Neural cell (in vitro differentiated cells): ENCODE measurements around the gene CLSTN3. TPM values are rescaled to one million over a fixed set of nuclear protein-coding genes. Genes with fewer than 3 reads are reported as not detected.

ENCODE experiments used
- H2AFZ ChIP-seq: fragments of 200-600, 300-800 bp; sonication (generic), shearing (Covaris generic); 2 replicates; pipeline ENCODE4 v1.6.0; 2014; ENCODE audit warnings: low read depth, mild to moderate bottlenecking, antibody characterized with exemption, low read length, moderate library complexity
- H3F3A ChIP-seq: fragments of 200-600 bp; shearing (Covaris generic); 2 replicates; pipeline ENCODE4 v1.6.1; 2016; ENCODE audit warnings: mild to moderate bottlenecking, moderate library complexity, mixed read lengths, antibody characterized with exemption, low read length; ENCODE audit not compliant: insufficient read depth, poor library complexity, severe bottlenecking
- H3K27ac ChIP-seq: fragments of 200-600, 300-800 bp; sonication (generic), shearing (Covaris generic); 2 replicates; pipeline ENCODE4 v1.5.1; 2014; ENCODE audit warnings: mild to moderate bottlenecking, low read length, moderate library complexity
- H3K27me3 ChIP-seq: fragments of 300-800, 200-600 bp; sonication (generic), shearing (Covaris generic); 2 replicates; pipeline ENCODE4 v1.6.0; 2014; ENCODE audit warnings: mild to moderate bottlenecking, low read depth, low read length, moderate library complexity; ENCODE audit not compliant: insufficient read depth
- H3K36me3 ChIP-seq: fragments of 300-800, 200-600 bp; sonication (generic), shearing (Covaris generic); 2 replicates; pipeline ENCODE4 v1.5.1; 2014; ENCODE audit warnings: mild to moderate bottlenecking, antibody characterized with exemption, low read length, moderate library complexity; ENCODE audit not compliant: insufficient read depth
- H3K4me2 ChIP-seq: fragments of 300-800, 200-600 bp; sonication (generic), shearing (Covaris generic); 2 replicates; pipeline ENCODE4 v1.6.0; 2014; ENCODE audit warnings: mild to moderate bottlenecking, low read length
- H3K4me3 ChIP-seq: fragments of 300-800, 200-600 bp; sonication (generic), shearing (Covaris generic); 2 replicates; pipeline ENCODE4 v1.5.1; 2014; ENCODE audit warnings: mild to moderate bottlenecking, low read length, moderate library complexity
- H3K79me2 ChIP-seq: fragments of 200-600 bp; shearing (Covaris generic); replicated peaks from 2 replicates; pipeline ENCODE4 v1.6.0; 2014; ENCODE audit warnings: mild to moderate bottlenecking, low read length, moderate library complexity; ENCODE audit not compliant: insufficient read depth
- H3K9ac ChIP-seq: fragments of 300-800, 200-600 bp; sonication (generic), shearing (Covaris generic); 2 replicates; pipeline ENCODE4 v1.6.1; 2016; ENCODE audit warnings: mild to moderate bottlenecking, low read length, mixed read lengths
- H3K9me2 ChIP-seq: fragments of 200-600 bp; shearing (Covaris generic); 2 replicates; pipeline ENCODE4 v1.6.1; 2016; ENCODE audit warnings: mild to moderate bottlenecking, low read length, mixed read lengths; ENCODE audit not compliant: insufficient read depth
- H3K9me3 ChIP-seq: fragments of 200-600, 300-800 bp; sonication (generic), shearing (Covaris generic); 2 replicates; pipeline ENCODE4 v1.6.1; 2016; ENCODE audit warnings: mild to moderate bottlenecking, mixed run types, low read length, moderate library complexity, mixed read lengths
- H4K20me1 ChIP-seq: fragments of 200-600 bp; shearing (Covaris generic); 2 replicates; pipeline ENCODE4 v1.6.1; 2016; ENCODE audit warnings: mild to moderate bottlenecking, mixed run types; ENCODE audit not compliant: insufficient read depth
- CTCF ChIP-seq: fragments of 450-650 bp; IDR thresholded peaks from 2 replicates; pipeline ENCODE4 v1.5.1; 2014; ENCODE audit warnings: antibody characterized with exemption, mild to moderate bottlenecking, moderate library complexity; ENCODE audit not compliant: poor library complexity, severe bottlenecking
- EP300 ChIP-seq: fragments of 450-650 bp; conservative IDR thresholded peaks from 2 replicates; pipeline ENCODE4 v1.6.1; 2014; ENCODE audit warnings: antibody characterized with exemption, mild to moderate bottlenecking, moderate library complexity; ENCODE audit not compliant: poor library complexity, severe bottlenecking
- EZH2 ChIP-seq: fragments of 200-600, 300-800 bp; shearing (Covaris generic), sonication (generic); IDR thresholded peaks from 2 replicates; pipeline ENCODE4 v1.6.1; 2014; ENCODE audit warnings: antibody characterized with exemption, low read length, borderline replicate concordance, mild to moderate bottlenecking; ENCODE audit not compliant: insufficient read depth, poor library complexity, severe bottlenecking
- MXI1 ChIP-seq: fragments of 450-650 bp; conservative IDR thresholded peaks from 2 replicates; pipeline ENCODE4 v1.6.1; 2014; ENCODE audit warnings: antibody characterized with exemption, mild to moderate bottlenecking; ENCODE audit not compliant: poor library complexity, severe bottlenecking
- POLR2AphosphoS5 ChIP-seq: IDR thresholded peaks from 2 replicates; pipeline ENCODE4 v1.6.1; 2012
- RAD21 ChIP-seq: fragments of 450-650 bp; conservative IDR thresholded peaks from 2 replicates; pipeline ENCODE4 v1.6.1; 2014; ENCODE audit warnings: antibody characterized with exemption, mild to moderate bottlenecking, moderate library complexity
- SMC3 ChIP-seq: fragments of 450-650 bp; conservative IDR thresholded peaks from 2 replicates; pipeline ENCODE4 v1.6.1; 2014; ENCODE audit warnings: antibody characterized with exemption, mild to moderate bottlenecking, moderate library complexity; ENCODE audit not compliant: poor library complexity
- TAF1 ChIP-seq: IDR thresholded peaks from 2 replicates; pipeline ENCODE4 v1.6.1; 2012; ENCODE audit warnings: low read depth
- polyA plus RNA-seq: library from polyadenylated mRNA; depleted of rRNA; stranded (reverse); fragments of >200 nt; gene quantifications from 2 replicates; pipeline ENCODE4 v1.2.3, GENCODE V29; 2014
- TF ChIP-seq, protein P1 (sequence below): IDR thresholded peaks from 2 replicates; pipeline ENCODE4 v1.6.1; 2012; ENCODE audit warnings: borderline replicate concordance

Gene CLSTN3
- polyA plus RNA-seq, 1 donor from 2014 or later = 61.0 TPM

DNA sequence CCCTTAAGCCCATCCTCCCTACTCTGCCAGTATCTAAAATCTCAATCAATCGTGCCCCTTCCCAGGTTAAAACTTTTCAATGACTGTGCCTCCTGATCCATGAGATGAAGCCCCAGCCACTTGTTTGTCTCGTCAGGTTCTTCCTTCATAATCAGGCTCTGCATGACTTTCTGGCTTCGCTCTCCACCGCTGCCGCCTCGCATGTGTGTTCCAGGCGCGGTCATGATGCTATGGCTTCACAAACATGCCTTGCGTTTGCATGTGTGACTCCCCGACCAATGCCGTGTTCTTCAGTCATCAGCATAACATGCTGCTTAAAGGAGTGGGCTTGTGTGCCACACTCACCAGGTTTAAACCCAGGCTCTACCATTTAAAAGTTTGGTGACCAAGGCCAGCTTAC is 16.2 kb upstream of the CLSTN3 start:
- Histone ChIP-seq H4K20me1 (no peaks in the 10 kb centered on the region), H3K4me2 (no peak overlapping the region), H3K9me3 (no peaks in the 10 kb centered on the region), H3K4me3 (no peak overlapping the region), H3K27me3 (no peaks in the 10 kb centered on the region), H3K9ac (no peak overlapping the region), H3K36me3 (no peaks in the 10 kb centered on the region), H3K79me2 (no peaks in the 10 kb centered on the region), H3K9me2 (no peaks in the 10 kb centered on the region), H3F3A (no peaks in the 10 kb centered on the region), H2AFZ (no peak overlapping the region), H3K27ac (no peak overlapping the region)
- no peak for TF ChIP-seq CTCF
- no peak for TF ChIP-seq POLR2AphosphoS5
- TF ChIP-seq MXI1 = no peak
- TF ChIP-seq TAF1 = no peak
- TF ChIP-seq SMC3 = no peak
- TF ChIP-seq EZH2 = no peak
- no peak for TF ChIP-seq RAD21
- TF ChIP-seq EP300 = no peak
- TF ChIP-seq, protein P1, sequence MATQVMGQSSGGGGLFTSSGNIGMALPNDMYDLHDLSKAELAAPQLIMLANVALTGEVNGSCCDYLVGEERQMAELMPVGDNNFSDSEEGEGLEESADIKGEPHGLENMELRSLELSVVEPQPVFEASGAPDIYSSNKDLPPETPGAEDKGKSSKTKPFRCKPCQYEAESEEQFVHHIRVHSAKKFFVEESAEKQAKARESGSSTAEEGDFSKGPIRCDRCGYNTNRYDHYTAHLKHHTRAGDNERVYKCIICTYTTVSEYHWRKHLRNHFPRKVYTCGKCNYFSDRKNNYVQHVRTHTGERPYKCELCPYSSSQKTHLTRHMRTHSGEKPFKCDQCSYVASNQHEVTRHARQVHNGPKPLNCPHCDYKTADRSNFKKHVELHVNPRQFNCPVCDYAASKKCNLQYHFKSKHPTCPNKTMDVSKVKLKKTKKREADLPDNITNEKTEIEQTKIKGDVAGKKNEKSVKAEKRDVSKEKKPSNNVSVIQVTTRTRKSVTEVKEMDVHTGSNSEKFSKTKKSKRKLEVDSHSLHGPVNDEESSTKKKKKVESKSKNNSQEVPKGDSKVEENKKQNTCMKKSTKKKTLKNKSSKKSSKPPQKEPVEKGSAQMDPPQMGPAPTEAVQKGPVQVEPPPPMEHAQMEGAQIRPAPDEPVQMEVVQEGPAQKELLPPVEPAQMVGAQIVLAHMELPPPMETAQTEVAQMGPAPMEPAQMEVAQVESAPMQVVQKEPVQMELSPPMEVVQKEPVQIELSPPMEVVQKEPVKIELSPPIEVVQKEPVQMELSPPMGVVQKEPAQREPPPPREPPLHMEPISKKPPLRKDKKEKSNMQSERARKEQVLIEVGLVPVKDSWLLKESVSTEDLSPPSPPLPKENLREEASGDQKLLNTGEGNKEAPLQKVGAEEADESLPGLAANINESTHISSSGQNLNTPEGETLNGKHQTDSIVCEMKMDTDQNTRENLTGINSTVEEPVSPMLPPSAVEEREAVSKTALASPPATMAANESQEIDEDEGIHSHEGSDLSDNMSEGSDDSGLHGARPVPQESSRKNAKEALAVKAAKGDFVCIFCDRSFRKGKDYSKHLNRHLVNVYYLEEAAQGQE = no peak

GRCh38 chr12:7114851-7115250 is 15.3 kb upstream of the CLSTN3 start:
- H3F3A ChIP-seq = no peaks in the 10 kb centered on the region
- no peaks in the 10 kb centered on the region for H4K20me1 ChIP-seq
- H3K9me2 ChIP-seq = no peaks in the 10 kb centered on the region
- no peak overlapping the region for H3K4me2 ChIP-seq
- no peaks in the 10 kb centered on the region for H3K27me3 ChIP-seq
- no peaks in the 10 kb centered on the region for H3K36me3 ChIP-seq
- no peak overlapping the region for H3K9ac ChIP-seq
- TF ChIP-seq EP300 = no peak
- no peak for TF ChIP-seq SMC3
- no peak for TF ChIP-seq RAD21
- TF ChIP-seq TAF1 = no peak
- no peak for TF ChIP-seq MXI1
- TF ChIP-seq EZH2 = no peak
- TF ChIP-seq, protein P1 = no peak
- no peak for TF ChIP-seq POLR2AphosphoS5
- TF ChIP-seq CTCF = no peak
- no peak overlapping the region for H3K4me3 ChIP-seq
- no peak overlapping the region for H2AFZ ChIP-seq
- H3K9me3 ChIP-seq = no peaks in the 10 kb centered on the region
- H3K27ac ChIP-seq = no peak overlapping the region
- H3K79me2 ChIP-seq = no peaks in the 10 kb centered on the region
